Activated CD8-positive, alpha-beta T cell treated with anti-CD3 and anti-CD28 coated beads for 36 hours (primary cell): ENCODE measurements around the gene SERPIND1. TPM values are rescaled to one million over a fixed set of nuclear protein-coding genes. Genes with fewer than 3 reads are reported as not detected.

Experiments used
- ATAC-seq: fragments of 200-7000 bp; cut with Tn5 transposase; one replicate; pipeline ENCODE4 v1.10.0; 2021; ENCODE audit warnings: mild to moderate bottlenecking, moderate library complexity
- CTCF ChIA-PET: fragments of 350-600 bp; sonication (Branson Sonifier 250); formaldehyde crosslinking; loops from one replicate; lab custom pipeline; 2021; ENCODE audit warnings: antibody characterized with exemption; lab: Charles Lee
- POLR2A ChIA-PET: fragments of 350-600 bp; sonication (Branson Sonifier 250); formaldehyde crosslinking; loops from one replicate; lab custom pipeline; 2021; ENCODE audit warnings: antibody characterized with exemption; lab: Charles Lee
- DNase-seq: peaks from one replicate; pipeline ENCODE4 v3.0.0-alpha.2; 2020
- H3K27ac Mint-ChIP-seq: one replicate; pipeline ENCODE4 v1.8.0; 2021; ENCODE audit warnings: mild to moderate bottlenecking, mixed read lengths
- H3K27me3 Mint-ChIP-seq: one replicate; pipeline ENCODE4 v1.8.0; 2021; ENCODE audit warnings: mixed read lengths
- H3K36me3 Mint-ChIP-seq: one replicate; pipeline ENCODE4 v1.8.0; 2021; ENCODE audit warnings: low read depth, mixed read lengths
- H3K4me1 Mint-ChIP-seq: one replicate; pipeline ENCODE4 v1.8.0; 2021; ENCODE audit warnings: low read depth, mixed read lengths
- H3K4me3 Mint-ChIP-seq: one replicate; pipeline ENCODE4 v1.8.0; 2021; ENCODE audit warnings: mild to moderate bottlenecking, moderate library complexity, mixed read lengths
- H3K9me3 Mint-ChIP-seq: one replicate; pipeline ENCODE4 v1.8.0; 2021; ENCODE audit warnings: mixed read lengths
- intact Hi-C: fragments of 100-400 bp; cut with micrococcal nuclease; formaldehyde crosslinking; loops from one replicate; pipeline ENCODE4 v1.10.0; 2022
- total RNA-seq, 2 experiments: library from RNA; stranded (reverse); gene quantifications; one replicate each; pipeline ENCODE4 v1.2.3, GENCODE V29; 2021
- TF ChIP-seq, protein P1 (sequence below): fragments of 200-600 bp; IDR thresholded peaks from one replicate; pipeline ENCODE4 v1.8.0; 2022; ENCODE audit warnings: antibody characterized with exemption, mild to moderate bottlenecking

SERPIND1 gene, protein sequence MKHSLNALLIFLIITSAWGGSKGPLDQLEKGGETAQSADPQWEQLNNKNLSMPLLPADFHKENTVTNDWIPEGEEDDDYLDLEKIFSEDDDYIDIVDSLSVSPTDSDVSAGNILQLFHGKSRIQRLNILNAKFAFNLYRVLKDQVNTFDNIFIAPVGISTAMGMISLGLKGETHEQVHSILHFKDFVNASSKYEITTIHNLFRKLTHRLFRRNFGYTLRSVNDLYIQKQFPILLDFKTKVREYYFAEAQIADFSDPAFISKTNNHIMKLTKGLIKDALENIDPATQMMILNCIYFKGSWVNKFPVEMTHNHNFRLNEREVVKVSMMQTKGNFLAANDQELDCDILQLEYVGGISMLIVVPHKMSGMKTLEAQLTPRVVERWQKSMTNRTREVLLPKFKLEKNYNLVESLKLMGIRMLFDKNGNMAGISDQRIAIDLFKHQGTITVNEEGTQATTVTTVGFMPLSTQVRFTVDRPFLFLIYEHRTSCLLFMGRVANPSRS
- total RNA-seq: not detected

DNA sequence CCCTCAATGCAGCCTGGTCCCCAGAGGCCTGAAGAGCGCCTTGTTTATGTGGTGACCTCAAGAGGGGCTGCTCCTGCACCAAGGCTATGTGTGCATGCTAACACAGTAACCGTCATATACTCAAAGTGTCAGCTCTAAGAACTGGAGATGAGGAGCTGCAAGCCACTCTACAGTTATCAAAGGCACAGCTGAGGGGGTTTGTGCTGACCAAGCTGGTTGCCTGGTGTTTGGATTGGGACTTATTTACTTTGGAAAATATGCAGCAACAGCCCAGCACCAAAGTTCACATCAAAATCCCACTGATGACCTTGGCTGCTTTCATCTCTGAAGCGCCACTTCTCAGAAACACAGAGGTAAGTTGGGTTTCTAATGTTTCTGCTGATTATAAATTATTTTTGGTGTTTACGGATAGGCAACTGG lies at the start of gene SERPIND1:
SERPIND1 (plus strand) TSS at position 321 of the 420 bp plus-strand sequence. CDS start 5,200 bp downstream, outside the sequence.
- peaks cover 6% of the 10 kb centered on the region for H3K36me3 Mint-ChIP-seq
- H3K4me3 Mint-ChIP-seq: no peak within 1 kb of the TSS
- DNase-seq (no peak), ATAC-seq (no peak)
- no peaks in the 10 kb centered on the region for H3K27me3 Mint-ChIP-seq
- no peaks in the 10 kb centered on the region for H3K9me3 Mint-ChIP-seq
- POLR2A ChIA-PET: no interaction called here
- H3K4me1 Mint-ChIP-seq: no peaks in the 10 kb centered on the region
- CTCF ChIA-PET: interaction anchor here (1.3 to 4.3 kb wide), 2 partner anchors 10 kb away, joined by 4 to 25 read pairs; no protein-coding TSS in a partner anchor
- intact Hi-C loops: no loop called here
- no peak within 1 kb of the TSS for H3K27ac Mint-ChIP-seq
- TF ChIP-seq, protein P1, sequence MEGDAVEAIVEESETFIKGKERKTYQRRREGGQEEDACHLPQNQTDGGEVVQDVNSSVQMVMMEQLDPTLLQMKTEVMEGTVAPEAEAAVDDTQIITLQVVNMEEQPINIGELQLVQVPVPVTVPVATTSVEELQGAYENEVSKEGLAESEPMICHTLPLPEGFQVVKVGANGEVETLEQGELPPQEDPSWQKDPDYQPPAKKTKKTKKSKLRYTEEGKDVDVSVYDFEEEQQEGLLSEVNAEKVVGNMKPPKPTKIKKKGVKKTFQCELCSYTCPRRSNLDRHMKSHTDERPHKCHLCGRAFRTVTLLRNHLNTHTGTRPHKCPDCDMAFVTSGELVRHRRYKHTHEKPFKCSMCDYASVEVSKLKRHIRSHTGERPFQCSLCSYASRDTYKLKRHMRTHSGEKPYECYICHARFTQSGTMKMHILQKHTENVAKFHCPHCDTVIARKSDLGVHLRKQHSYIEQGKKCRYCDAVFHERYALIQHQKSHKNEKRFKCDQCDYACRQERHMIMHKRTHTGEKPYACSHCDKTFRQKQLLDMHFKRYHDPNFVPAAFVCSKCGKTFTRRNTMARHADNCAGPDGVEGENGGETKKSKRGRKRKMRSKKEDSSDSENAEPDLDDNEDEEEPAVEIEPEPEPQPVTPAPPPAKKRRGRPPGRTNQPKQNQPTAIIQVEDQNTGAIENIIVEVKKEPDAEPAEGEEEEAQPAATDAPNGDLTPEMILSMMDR: no peak

DNA sequence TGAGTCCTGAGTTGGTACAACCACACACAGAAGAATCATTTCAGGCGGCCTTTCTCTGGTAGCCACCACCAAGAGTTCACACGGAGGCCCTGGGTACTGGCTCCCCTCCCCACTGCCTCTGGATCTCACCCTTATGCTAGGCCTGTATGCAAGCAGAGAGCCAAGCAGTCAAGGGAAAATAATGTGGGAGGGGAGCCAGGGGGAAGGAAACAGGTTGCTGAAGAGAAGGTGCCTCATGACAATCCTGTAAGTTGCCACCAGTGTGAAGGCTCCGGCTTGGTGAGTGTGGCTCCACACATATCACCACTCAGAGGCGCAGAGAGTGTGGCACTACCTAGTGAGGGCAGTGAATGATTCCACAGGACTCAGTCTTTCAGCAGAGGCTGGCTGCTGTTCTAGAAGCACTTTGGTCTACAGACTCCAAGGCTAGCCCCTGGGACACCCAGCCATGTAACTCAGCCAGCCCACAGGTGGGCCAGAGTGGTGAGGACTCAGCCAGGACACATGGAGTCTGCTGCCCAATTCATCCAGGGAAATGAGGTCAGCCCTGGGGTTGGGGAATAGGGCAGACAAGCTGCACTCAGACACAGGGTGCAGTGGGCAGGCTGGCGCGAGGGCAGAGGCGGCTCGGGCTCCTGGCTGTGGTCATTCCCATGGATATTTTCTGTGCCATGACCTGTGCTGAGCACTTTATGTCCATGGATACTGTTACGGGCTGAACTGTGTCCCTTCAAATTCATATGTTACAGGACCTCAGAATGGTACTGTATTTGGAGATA lies 49.0 kb upstream of the SERPIND1 start:
- TF ChIP-seq, protein P1: no peak
- no peaks in the 10 kb centered on the region for H3K27me3 Mint-ChIP-seq
- no peaks in the 10 kb centered on the region for H3K9me3 Mint-ChIP-seq
- no peaks in the 10 kb centered on the region for H3K4me1 Mint-ChIP-seq
- DNase-seq: no peak
- ChIA-PET CTCF (no interaction called here), POLR2A (interaction anchor here (0.6 kb wide), 1 partner anchor 104 kb away, joined by 5 read pairs; no protein-coding TSS in a partner anchor)
- ATAC-seq: no peak
- H3K27ac Mint-ChIP-seq: no peak overlapping the region
- intact Hi-C loops: no loop called here
- peaks cover 11% of the 10 kb centered on the region for H3K36me3 Mint-ChIP-seq
- no peak overlapping the region for H3K4me3 Mint-ChIP-seq

DNA sequence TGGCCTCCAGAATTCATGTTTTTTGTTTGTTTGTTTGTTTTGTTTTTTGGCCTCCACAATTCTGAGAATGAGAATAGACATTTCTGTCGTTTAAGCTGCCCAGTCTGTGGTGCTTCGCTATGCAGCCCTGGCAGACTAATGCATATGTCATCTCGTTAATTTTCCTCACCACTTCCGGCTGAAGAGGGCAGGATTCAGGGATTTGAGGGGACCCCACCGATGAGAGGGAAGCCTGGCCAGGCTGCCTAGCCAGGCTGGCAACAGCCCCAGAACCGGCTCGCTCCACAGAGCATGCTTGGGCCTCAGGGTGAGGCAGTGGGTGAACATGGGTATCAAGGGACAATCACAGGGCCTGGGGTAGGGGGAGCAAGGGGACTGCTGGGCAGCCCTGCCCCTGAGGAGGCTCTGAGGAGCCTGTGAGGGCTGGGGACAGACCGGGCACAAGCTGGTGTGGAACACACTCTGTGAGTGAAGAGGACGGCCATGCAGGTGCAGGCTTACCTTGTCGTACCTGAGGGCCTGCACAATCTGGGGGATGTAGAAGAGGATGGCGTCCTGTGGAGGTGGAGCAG lies 47.8 kb upstream of the SERPIND1 start:
- TF ChIP-seq, protein P1: no peak
- intact Hi-C loops: no loop called here
- ATAC-seq (no peak), DNase-seq (no peak)
- ChIA-PET CTCF (no interaction called here), POLR2A (no interaction called here)
- Mint-ChIP-seq H3K4me1 (no peaks in the 10 kb centered on the region), H3K27ac (no peak overlapping the region), H3K4me3 (no peak overlapping the region), H3K9me3 (no peaks in the 10 kb centered on the region), H3K36me3 (peaks cover 11% of the 10 kb centered on the region), H3K27me3 (no peaks in the 10 kb centered on the region)

DNA sequence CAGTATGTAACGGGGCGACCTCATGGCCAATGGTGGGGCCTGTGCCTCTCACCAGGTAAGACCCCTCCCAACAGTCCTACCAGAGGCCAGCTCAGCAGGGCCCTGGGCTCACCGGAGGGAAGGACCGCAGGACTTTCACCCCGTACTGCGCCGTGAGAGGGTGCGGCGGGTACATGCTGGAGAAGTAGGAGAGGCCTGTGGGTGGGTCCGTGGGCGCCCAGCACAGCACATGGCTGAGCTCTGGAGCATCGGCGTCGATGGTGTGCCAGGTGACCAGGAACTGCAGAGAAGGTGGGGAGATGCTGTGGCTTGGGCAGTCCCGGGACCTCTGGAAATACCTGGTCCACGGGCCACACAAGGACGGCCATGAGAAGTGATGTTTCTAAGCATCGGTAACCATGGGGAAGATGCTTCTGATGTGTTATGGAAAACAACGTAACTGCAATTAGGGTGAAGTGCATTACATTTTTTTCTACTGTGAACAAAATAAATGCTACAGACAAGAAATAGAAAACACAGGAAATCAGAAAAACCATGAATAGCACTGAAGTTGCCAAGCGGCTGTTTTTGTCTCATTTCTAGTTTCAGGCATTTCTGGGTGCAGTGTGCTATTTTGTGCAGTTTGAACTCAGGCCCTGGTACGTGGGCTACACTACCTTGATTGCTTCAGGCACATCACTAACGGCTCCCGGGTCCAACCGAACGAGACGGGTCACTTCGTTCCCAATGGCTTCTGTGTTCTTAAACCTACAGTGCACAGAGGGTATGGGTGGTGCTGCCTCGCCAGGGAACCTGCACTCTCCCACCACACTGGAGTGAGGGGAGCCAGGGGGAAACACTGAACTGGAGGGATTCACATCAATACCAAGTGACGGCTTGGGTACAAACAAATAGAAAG lies 46.5 kb upstream of the SERPIND1 start:
- TF ChIP-seq, protein P1: no peak
- DNase-seq (no peak), ATAC-seq (no peak)
- Mint-ChIP-seq H3K27me3 (no peaks in the 10 kb centered on the region), H3K36me3 (peaks cover 11% of the 10 kb centered on the region), H3K27ac (no peak overlapping the region), H3K4me1 (no peaks in the 10 kb centered on the region), H3K4me3 (no peak overlapping the region), H3K9me3 (no peaks in the 10 kb centered on the region)
- intact Hi-C loops: no loop called here
- POLR2A ChIA-PET: no interaction called here
- CTCF ChIA-PET: no interaction called here
